ENCODE data around the gene IRX6. TPM values are rescaled to one million over a fixed set of nuclear protein-coding genes. Genes with fewer than 3 reads are reported as not detected.

The IRX6 gene
- total RNA-seq, 1 experiment from 2014 or later = 0.22 TPM

DNA sequence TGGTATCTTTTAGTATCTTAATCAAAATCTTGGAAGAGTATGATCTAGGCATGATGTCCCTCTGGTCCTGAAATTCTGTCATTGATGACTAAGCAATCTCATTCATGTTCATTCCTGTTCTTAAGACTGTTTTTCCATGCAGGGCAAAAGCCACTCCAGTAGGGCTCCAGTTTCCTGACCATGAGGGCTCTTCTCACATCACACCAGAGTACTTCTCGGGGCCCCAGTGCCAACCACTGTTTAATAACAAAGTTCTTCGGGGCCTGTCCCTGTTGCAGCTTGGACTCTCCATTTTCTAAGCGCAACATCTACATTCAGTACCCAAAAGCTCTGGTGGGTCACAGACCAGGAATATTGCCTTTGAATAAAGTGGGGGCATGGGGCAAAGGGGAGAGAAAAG lies 52.0 kb downstream of the IRX6 start:
- no peaks in the 10 kb centered on the region for H3K9me3 Mint-ChIP-seq
- no peaks in the 10 kb centered on the region for H3K36me3 Mint-ChIP-seq
- H3K27me3 Mint-ChIP-seq (ENCODE audit: low read depth) = peaks cover 10% of the 10 kb centered on the region; the same call in 1 of the 2 replicates
- DNase-seq (ENCODE audit: low spot score) (no peak), ATAC-seq (no peak)
- peaks cover 6% of the 10 kb centered on the region; the same call in 1 of the 2 replicates for H3K4me1 Mint-ChIP-seq
- H3K27ac Mint-ChIP-seq = no peak overlapping the region
- CTCF ChIA-PET = interaction anchor here (0.7 to 0.9 kb wide), 2 partner anchors 66 to 126 kb away, joined by 3 read pairs; no protein-coding TSS in a partner anchor
- POLR2A ChIA-PET = no interaction called here
- no peak overlapping the region for H3K4me3 Mint-ChIP-seq
- TF ChIP-seq IRF2 (CRISPR knock-in tag; IDR thresholded peaks at IDR 0.05; ENCODE audit: borderline replicate concordance, low read depth) (no peak), ZNF232 (CRISPR knock-in tag; IDR thresholded peaks at IDR 0.05) (no peak), OVOL2 (CRISPR knock-in tag; IDR thresholded peaks at IDR 0.05; ENCODE audit: borderline replicate concordance) (no peak), MAX (CRISPR knock-in tag; IDR thresholded peaks at IDR 0.05) (no peak), ATF2 (CRISPR knock-in tag; IDR thresholded peaks at IDR 0.05; ENCODE audit: borderline replicate concordance, low read depth) (no peak), GTF2I (CRISPR knock-in tag; conservative IDR thresholded peaks at IDR 0.05) (no peak), FOXJ3 (CRISPR knock-in tag; IDR thresholded peaks at IDR 0.05; ENCODE audit: borderline replicate concordance) (no peak), ZNF317 (CRISPR knock-in tag; IDR thresholded peaks at IDR 0.05; ENCODE audit: borderline replicate concordance, low read depth) (no peak), ATF3 (CRISPR knock-in tag; conservative IDR thresholded peaks at IDR 0.05) (no peak), ZNF281 (CRISPR knock-in tag; IDR thresholded peaks at IDR 0.05) (no peak), NFE2L1 (CRISPR knock-in tag; IDR thresholded peaks at IDR 0.05) (no peak)
- TF ChIP-seq, protein P1, sequence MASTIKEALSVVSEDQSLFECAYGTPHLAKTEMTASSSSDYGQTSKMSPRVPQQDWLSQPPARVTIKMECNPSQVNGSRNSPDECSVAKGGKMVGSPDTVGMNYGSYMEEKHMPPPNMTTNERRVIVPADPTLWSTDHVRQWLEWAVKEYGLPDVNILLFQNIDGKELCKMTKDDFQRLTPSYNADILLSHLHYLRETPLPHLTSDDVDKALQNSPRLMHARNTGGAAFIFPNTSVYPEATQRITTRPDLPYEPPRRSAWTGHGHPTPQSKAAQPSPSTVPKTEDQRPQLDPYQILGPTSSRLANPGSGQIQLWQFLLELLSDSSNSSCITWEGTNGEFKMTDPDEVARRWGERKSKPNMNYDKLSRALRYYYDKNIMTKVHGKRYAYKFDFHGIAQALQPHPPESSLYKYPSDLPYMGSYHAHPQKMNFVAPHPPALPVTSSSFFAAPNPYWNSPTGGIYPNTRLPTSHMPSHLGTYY (CRISPR knock-in tag; IDR thresholded peaks at IDR 0.05) = no peak

DNA sequence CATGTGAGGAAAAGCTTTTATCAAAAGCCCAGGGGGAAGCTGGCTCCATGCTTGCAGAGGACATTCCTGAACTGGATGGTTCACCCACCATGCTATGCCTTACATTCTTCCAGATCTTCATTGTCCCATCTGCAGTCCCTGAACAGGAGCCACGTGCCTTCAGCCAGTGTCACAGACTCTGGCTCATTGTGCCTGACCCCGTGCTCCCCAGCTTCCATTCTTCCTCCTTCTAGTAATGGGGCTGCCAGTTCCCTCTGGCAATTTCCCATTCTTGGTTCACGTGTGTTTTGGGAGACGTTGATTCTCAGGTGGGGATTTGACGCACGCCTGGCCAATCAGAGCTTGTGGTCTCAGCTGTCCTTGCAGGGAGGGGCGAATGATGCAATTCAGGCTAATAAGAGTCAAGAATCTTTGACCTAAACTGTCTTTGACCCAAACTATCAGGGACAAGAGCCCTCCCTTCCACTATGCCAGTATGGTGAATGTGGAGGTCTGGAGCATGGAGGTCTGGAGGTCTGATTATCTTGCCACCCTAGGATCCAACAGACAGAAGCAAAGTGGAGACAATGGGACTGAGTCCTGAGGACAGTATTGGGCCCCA lies 52.7 kb downstream of the IRX6 start:
- Mint-ChIP-seq H3K27me3 (ENCODE audit: low read depth) (peaks cover 4% of the 10 kb centered on the region; the same call in 1 of the 2 replicates), H3K4me1 (peaks cover 4% of the 10 kb centered on the region), H3K9me3 (no peaks in the 10 kb centered on the region), H3K36me3 (no peaks in the 10 kb centered on the region), H3K27ac (no peak overlapping the region), H3K4me3 (no peak overlapping the region)
- ChIA-PET POLR2A (no interaction called here), CTCF (interaction anchor here (0.7 to 0.9 kb wide), 2 partner anchors 66 to 125 kb away, joined by 3 read pairs; no protein-coding TSS in a partner anchor)
- ATAC-seq (no peak), DNase-seq (ENCODE audit: low spot score) (no peak)
- TF ChIP-seq ATF2 (CRISPR knock-in tag; IDR thresholded peaks at IDR 0.05; ENCODE audit: borderline replicate concordance, low read depth) = no peak

- no peak overlapping the region for H3K27ac Mint-ChIP-seq
- H3K9me3 Mint-ChIP-seq = no peaks in the 10 kb centered on the region
- CTCF ChIA-PET = no interaction called here
- DNase-seq (ENCODE audit: low spot score) = no peak
- no peak overlapping the region for H3K4me3 Mint-ChIP-seq
- no peak for ATAC-seq
- peaks cover 4% of the 10 kb centered on the region for H3K4me1 Mint-ChIP-seq
- H3K36me3 Mint-ChIP-seq = no peaks in the 10 kb centered on the region
- POLR2A ChIA-PET = no interaction called here
- H3K27me3 Mint-ChIP-seq (ENCODE audit: low read depth) = no peaks in the 10 kb centered on the region; the same call in 1 of the 2 replicates
- TF ChIP-seq, protein P2, sequence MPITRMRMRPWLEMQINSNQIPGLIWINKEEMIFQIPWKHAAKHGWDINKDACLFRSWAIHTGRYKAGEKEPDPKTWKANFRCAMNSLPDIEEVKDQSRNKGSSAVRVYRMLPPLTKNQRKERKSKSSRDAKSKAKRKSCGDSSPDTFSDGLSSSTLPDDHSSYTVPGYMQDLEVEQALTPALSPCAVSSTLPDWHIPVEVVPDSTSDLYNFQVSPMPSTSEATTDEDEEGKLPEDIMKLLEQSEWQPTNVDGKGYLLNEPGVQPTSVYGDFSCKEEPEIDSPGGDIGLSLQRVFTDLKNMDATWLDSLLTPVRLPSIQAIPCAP (CRISPR knock-in tag; IDR thresholded peaks at IDR 0.05) = no peak
- TF ChIP-seq ETV6 (CRISPR knock-in tag; IDR thresholded peaks at IDR 0.05) (no peak), CREM (CRISPR knock-in tag; IDR thresholded peaks at IDR 0.05) (no peak), HMGA2 (CRISPR knock-in tag; IDR thresholded peaks at IDR 0.05) (no peak)
- TF ChIP-seq, protein P3, sequence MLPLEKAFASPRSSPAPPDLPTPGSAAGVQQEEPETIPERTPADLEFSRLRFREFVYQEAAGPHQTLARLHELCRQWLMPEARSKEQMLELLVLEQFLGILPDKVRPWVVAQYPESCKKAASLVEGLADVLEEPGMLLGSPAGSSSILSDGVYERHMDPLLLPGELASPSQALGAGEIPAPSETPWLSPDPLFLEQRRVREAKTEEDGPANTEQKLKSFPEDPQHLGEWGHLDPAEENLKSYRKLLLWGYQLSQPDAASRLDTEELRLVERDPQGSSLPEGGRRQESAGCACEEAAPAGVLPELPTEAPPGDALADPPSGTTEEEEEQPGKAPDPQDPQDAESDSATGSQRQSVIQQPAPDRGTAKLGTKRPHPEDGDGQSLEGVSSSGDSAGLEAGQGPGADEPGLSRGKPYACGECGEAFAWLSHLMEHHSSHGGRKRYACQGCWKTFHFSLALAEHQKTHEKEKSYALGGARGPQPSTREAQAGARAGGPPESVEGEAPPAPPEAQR (CRISPR knock-in tag; IDR thresholded peaks at IDR 0.05) = no peak
- TF ChIP-seq, protein P4, sequence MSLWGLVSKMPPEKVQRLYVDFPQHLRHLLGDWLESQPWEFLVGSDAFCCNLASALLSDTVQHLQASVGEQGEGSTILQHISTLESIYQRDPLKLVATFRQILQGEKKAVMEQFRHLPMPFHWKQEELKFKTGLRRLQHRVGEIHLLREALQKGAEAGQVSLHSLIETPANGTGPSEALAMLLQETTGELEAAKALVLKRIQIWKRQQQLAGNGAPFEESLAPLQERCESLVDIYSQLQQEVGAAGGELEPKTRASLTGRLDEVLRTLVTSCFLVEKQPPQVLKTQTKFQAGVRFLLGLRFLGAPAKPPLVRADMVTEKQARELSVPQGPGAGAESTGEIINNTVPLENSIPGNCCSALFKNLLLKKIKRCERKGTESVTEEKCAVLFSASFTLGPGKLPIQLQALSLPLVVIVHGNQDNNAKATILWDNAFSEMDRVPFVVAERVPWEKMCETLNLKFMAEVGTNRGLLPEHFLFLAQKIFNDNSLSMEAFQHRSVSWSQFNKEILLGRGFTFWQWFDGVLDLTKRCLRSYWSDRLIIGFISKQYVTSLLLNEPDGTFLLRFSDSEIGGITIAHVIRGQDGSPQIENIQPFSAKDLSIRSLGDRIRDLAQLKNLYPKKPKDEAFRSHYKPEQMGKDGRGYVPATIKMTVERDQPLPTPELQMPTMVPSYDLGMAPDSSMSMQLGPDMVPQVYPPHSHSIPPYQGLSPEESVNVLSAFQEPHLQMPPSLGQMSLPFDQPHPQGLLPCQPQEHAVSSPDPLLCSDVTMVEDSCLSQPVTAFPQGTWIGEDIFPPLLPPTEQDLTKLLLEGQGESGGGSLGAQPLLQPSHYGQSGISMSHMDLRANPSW (CRISPR knock-in tag; conservative IDR thresholded peaks at IDR 0.05; ENCODE audit: low read depth) = no peak
Observed at GRCh38 chr16:55377840-55378239, 53.8 kb downstream of the IRX6 start.

Measured in WTC11 (cell line).